ENCODE measurements around the gene TCEA2. TPM values are rescaled to one million over a fixed set of nuclear protein-coding genes. Genes with fewer than 3 reads are reported as not detected.

Gene TCEA2
- polyA plus RNA-seq, 1 experiment: 34.2 TPM

DNA sequence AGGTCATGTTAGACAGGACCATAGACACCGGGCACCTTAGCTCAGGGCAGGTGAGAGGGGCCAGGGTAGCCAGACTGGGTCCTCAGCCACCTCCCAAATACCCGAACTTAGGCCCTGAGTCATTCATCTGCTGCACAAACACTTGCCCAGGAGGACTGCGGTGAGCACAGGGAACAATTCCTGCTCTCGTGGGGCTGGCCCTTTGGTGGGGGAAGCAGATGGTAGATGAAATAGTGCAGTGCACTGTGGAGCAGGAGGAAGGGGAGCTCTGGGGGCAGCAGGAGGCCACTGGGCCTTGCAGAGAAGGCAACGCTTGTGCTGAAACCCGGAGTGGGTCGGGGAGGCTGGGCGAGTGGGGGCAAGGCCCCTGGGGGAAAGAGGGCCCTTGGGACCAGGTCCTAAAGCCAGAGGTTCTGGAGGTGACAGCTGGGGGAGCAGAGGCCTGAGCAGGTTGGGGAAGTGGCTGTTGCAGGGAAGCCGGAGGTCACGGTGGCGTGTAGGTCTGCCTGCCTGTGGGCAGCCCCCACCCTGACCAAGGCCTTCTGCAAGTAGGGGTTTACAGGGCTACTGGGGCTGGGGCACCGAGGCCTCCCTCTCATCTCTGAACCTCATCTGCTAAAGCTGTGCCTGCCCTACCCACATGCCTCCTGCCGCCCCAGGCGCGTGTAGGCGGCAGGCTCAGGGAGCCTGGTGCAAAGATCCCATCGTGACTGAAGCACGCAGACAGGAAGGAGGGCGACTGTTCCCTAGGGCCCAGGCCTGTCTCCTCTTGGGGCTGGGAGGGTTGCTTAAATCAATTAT lies 49.0 kb downstream of the TCEA2 start:
- CTCF ChIA-PET: interaction anchor here (1.7 kb wide), 1 partner anchor 9 kb away, joined by 5 read pairs; no protein-coding TSS in a partner anchor
- no peak overlapping the region for H3K4me3 ChIP-seq (ENCODE audit: low read depth, low read length)
- H3K36me3 ChIP-seq (ENCODE audit: control insufficient read depth, insufficient read depth, low read length): no peaks in the 10 kb centered on the region
- peaks cover 3% of the 10 kb centered on the region; the same call in 1 of the 2 replicates for H3K27me3 ChIP-seq (ENCODE audit: control insufficient read depth, insufficient read depth, low read length)
- POLR2A ChIA-PET: no interaction called here
- no peak for DNase-seq (ENCODE audit: low read depth)
- TF ChIP-seq, protein P1, sequence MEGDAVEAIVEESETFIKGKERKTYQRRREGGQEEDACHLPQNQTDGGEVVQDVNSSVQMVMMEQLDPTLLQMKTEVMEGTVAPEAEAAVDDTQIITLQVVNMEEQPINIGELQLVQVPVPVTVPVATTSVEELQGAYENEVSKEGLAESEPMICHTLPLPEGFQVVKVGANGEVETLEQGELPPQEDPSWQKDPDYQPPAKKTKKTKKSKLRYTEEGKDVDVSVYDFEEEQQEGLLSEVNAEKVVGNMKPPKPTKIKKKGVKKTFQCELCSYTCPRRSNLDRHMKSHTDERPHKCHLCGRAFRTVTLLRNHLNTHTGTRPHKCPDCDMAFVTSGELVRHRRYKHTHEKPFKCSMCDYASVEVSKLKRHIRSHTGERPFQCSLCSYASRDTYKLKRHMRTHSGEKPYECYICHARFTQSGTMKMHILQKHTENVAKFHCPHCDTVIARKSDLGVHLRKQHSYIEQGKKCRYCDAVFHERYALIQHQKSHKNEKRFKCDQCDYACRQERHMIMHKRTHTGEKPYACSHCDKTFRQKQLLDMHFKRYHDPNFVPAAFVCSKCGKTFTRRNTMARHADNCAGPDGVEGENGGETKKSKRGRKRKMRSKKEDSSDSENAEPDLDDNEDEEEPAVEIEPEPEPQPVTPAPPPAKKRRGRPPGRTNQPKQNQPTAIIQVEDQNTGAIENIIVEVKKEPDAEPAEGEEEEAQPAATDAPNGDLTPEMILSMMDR (IDR thresholded peaks at IDR 0.05; ENCODE audit: insufficient read depth, low read depth, low read length): no peak

DNA sequence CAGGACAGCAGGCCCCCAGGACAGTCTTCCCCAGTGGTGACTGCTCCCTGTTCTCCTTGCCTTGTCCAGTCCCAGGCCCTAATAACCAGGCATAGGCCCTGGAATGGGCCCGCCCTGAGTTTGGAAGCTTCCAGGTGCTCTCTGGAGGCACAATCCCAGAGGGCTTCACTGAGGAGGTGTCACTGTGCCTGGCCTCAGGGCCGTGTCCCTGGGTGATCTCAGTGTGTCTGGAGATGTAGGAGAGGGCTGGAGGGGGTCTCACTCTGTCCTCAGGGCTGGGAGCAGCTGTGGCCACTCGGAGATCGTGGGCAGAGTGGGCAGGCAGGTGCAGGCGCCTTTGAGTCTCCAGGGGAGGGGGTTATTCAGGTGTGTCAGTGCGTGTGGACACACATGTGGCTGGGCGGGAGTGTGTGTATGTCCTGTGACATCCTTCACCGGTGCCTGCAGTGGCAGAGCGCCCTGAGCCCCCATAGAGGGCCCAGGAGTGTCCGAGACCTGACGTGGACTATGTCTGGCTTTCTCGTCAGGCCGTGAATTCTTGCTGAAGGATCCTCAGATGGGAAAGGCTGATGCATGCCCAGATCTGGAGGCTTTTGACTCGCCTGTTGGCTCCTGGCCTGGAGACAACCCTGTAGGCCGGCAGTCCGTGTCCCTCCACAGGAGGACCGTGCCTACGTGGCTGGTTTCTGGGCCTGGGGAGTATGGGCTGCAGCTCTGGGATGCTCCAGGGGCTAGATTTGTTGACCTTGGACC lies 49.9 kb downstream of the TCEA2 start:
- ChIA-PET POLR2A (no interaction called here), CTCF (interaction anchor here (1.7 kb wide), 1 partner anchor 8 kb away, joined by 5 read pairs; no protein-coding TSS in a partner anchor)
- TF ChIP-seq, protein P1 (IDR thresholded peaks at IDR 0.05; ENCODE audit: insufficient read depth, low read depth, low read length): no peak
- no peak overlapping the region for H3K4me3 ChIP-seq (ENCODE audit: low read depth, low read length)
- H3K27me3 ChIP-seq (ENCODE audit: control insufficient read depth, insufficient read depth, low read length): 0 out of 2 replicates have a peak, but pooled peaks cover 1% of the 10 kb centered on the region
- H3K36me3 ChIP-seq (ENCODE audit: control insufficient read depth, insufficient read depth, low read length): no peaks in the 10 kb centered on the region
- no peak for DNase-seq (ENCODE audit: low read depth)

DNA sequence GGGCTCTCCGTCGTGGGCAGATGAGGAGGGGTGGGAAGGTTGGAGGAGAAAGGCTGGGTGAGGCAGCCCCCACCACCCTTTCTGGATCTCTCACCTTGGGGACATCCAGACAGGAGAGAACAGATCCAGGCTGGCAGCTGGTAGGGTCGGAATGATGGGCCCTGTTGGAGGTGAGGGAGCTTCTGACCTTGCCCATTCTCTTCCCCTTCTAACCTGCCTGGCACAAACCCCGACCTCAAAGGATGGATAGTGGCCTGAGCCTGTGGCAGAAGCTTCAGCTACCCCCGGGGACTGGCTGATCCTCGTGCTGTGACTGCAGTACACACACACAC lies 50.4 kb downstream of the TCEA2 start:
- Histone ChIP-seq H3K36me3 (ENCODE audit: control insufficient read depth, insufficient read depth, low read length) (no peaks in the 10 kb centered on the region), H3K27me3 (ENCODE audit: control insufficient read depth, insufficient read depth, low read length) (0 out of 2 replicates have a peak, but pooled peaks cover 1% of the 10 kb centered on the region), H3K4me3 (ENCODE audit: low read depth, low read length) (no peak overlapping the region)
- ChIA-PET CTCF (no interaction called here), POLR2A (no interaction called here)
- TF ChIP-seq, protein P1 (IDR thresholded peaks at IDR 0.05; ENCODE audit: insufficient read depth, low read depth, low read length): no peak
- no peak for DNase-seq (ENCODE audit: low read depth)

DNA sequence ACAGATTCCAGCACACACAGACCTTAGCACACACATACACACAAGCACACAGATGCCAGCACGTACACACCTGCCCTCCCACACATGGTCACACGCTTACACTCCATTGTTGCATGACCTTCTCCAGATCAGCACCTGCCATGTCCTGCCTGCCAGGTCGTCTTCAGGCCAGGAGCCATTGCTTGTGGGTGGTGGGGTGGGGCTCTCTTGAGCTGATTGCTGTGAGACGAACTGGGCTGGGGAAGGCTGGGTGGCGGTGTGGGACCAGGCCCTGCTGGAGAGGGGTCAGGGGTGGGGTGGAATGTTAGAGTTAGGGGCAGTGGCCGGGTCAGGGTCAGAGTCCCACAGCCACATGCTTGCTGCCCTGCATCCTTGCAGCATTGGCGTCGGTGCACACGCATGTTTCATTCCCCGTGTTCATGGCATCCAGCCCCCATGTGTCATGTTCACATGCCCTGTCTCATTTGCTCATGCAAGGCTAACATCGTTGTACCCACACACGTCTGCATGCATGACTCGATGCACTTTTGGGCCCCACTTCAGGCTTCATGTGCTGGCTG lies 50.9 kb downstream of the TCEA2 start:
- POLR2A ChIA-PET: no interaction called here
- Histone ChIP-seq H3K4me3 (ENCODE audit: low read depth, low read length) (no peak overlapping the region), H3K36me3 (ENCODE audit: control insufficient read depth, insufficient read depth, low read length) (no peaks in the 10 kb centered on the region), H3K27me3 (ENCODE audit: control insufficient read depth, insufficient read depth, low read length) (0 out of 2 replicates have a peak, but pooled peaks cover 1% of the 10 kb centered on the region)
- DNase-seq (ENCODE audit: low read depth): no peak
- TF ChIP-seq, protein P1 (IDR thresholded peaks at IDR 0.05; ENCODE audit: insufficient read depth, low read depth, low read length): no peak
- CTCF ChIA-PET: no interaction called here

DNA sequence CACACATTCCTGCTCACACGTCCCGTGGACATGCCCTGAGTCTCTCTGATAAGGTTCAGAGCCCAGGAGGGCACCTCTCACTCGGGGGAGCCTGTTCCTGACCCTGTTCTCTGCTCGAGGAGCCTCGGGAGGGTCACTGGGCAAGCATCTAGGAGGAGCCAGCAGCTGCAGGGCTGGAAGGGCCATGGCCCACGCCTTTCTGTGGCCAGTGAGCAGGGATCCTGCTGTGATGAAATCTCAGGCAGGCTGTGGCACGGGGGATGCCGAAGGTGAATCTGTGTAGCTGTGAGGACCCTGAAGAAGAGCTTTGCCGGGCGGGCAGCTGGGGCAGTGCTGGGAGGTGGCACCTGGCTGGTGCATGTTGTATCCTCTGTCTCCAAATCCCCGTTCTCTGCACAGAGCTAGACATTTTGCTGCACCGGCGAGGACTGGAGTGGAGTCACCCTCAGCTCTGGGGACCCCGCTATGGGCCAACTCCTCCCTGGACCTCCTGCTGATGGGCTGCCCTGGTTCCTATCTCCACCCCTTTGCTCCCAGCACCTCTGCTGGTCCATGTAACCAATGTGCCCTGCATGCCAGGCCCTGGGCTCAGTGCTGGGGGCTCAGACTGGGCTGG lies 51.5 kb downstream of the TCEA2 start:
- CTCF ChIA-PET: no interaction called here
- POLR2A ChIA-PET: no interaction called here
- H3K4me3 ChIP-seq (ENCODE audit: low read depth, low read length): no peak overlapping the region
- H3K27me3 ChIP-seq (ENCODE audit: control insufficient read depth, insufficient read depth, low read length): 0 out of 2 replicates have a peak, but pooled peaks cover 1% of the 10 kb centered on the region
- TF ChIP-seq, protein P1 (IDR thresholded peaks at IDR 0.05; ENCODE audit: insufficient read depth, low read depth, low read length): no peak
- no peaks in the 10 kb centered on the region for H3K36me3 ChIP-seq (ENCODE audit: control insufficient read depth, insufficient read depth, low read length)
- no peak for DNase-seq (ENCODE audit: low read depth)

Measured in BJ (cell line).